OCI-LY7 (cell line): ENCODE data around the gene VWA2.

Source experiments
- EZH2phosphoT487 ChIP-seq: fragments of 200-600 bp; sonication (generic); IDR thresholded peaks from 2 replicates; pipeline ENCODE4 v1.6.1; 2018; ENCODE audit warnings: low read depth, borderline replicate concordance, mild to moderate bottlenecking, mixed run types, antibody characterized with exemption, low read length, moderate library complexity, mixed read lengths
- TF ChIP-seq, protein P1 (sequence below): fragments of 200-600 bp; sonication (generic); conservative IDR thresholded peaks from 2 replicates; pipeline ENCODE4 v1.5.1; 2014; ENCODE audit warnings: mild to moderate bottlenecking, antibody characterized with exemption, low read length, moderate library complexity, mixed read lengths

DNA sequence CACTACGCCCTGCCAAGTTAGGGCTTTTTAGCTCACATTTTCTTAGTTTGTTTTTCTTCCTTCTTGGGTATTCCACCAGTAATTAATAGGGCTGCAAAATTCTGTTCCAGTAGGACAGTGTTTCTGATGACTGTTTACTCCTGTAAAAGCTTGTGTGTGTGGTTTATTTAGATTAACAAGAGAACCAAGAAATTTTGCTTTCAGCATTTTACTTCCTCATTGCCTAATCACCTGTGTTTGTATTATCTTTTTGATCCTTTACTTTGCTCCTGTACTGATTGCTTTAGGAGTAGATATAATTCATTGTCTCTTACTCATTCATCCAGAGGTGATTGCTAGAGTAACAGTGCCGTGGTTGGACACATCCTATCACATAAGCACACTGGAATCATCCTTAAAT lies 32.2 kb upstream of the VWA2 start:
- TF ChIP-seq, protein P1, sequence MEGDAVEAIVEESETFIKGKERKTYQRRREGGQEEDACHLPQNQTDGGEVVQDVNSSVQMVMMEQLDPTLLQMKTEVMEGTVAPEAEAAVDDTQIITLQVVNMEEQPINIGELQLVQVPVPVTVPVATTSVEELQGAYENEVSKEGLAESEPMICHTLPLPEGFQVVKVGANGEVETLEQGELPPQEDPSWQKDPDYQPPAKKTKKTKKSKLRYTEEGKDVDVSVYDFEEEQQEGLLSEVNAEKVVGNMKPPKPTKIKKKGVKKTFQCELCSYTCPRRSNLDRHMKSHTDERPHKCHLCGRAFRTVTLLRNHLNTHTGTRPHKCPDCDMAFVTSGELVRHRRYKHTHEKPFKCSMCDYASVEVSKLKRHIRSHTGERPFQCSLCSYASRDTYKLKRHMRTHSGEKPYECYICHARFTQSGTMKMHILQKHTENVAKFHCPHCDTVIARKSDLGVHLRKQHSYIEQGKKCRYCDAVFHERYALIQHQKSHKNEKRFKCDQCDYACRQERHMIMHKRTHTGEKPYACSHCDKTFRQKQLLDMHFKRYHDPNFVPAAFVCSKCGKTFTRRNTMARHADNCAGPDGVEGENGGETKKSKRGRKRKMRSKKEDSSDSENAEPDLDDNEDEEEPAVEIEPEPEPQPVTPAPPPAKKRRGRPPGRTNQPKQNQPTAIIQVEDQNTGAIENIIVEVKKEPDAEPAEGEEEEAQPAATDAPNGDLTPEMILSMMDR: no peak
- no peak for TF ChIP-seq EZH2phosphoT487
